Lung (tissue), 12 donors: Measurements from ENCODE around the gene MR1. TPM values are rescaled to one million over a fixed set of nuclear protein-coding genes. Genes with fewer than 3 reads are reported as not detected.
A peak's percentile ranks its signal among the peaks of the same experiment; 100 is the strongest.

ENCODE experiments used
- ATAC-seq: fragments of 200-7000 bp; cut with Tn5 transposase; one replicate; pipeline ENCODE4 v1.9.1; 2020; ENCODE audit warnings: moderate number of reproducible peaks; ENCODE audit not compliant: insufficient read depth, low FRiP score
- DNase-seq, 3 donors: peaks; one replicate each; pipeline ENCODE4 v3.0.0-alpha.2; 2013 to 2017
- H3K27ac ChIP-seq, 2 donors: one replicate each; pipeline ENCODE4 v1.5.1; 2013; ENCODE audit warnings: mild to moderate bottlenecking in 2 of 2, moderate library complexity in 2 of 2, control low read depth in 1 of 2, inconsistent platforms in 1 of 2, low read depth in 1 of 2, low read length in 1 of 2
- H3K27me3 ChIP-seq, 3 donors: one replicate each; pipeline ENCODE4 v1.5.1; 2013; ENCODE audit warnings: low read length in 2 of 3; ENCODE audit not compliant: control insufficient read depth in 3 of 3, insufficient read depth in 3 of 3
- H3K36me3 ChIP-seq, 4 donors: one replicate each; pipeline ENCODE4 v1.5.1; 2013; ENCODE audit warnings: low read length in 4 of 4, mild to moderate bottlenecking in 1 of 4, moderate library complexity in 1 of 4; ENCODE audit not compliant: control insufficient read depth in 4 of 4, insufficient read depth in 4 of 4
- H3K4me1 ChIP-seq, 5 donors: one replicate each; pipeline ENCODE4 v1.5.1; 2013; ENCODE audit warnings: low read length in 5 of 5, mild to moderate bottlenecking in 2 of 5, moderate library complexity in 1 of 5; ENCODE audit not compliant: control insufficient read depth in 5 of 5, insufficient read depth in 5 of 5
- H3K4me3 ChIP-seq: one replicate; pipeline ENCODE4 v1.5.1; 2013; ENCODE audit warnings: mild to moderate bottlenecking, control low read depth, moderate library complexity
- H3K9ac ChIP-seq, 2 donors: one replicate each; pipeline ENCODE4 v1.5.1; 2013; ENCODE audit warnings: low read length in 2 of 2, control low read depth in 1 of 2; ENCODE audit not compliant: insufficient read depth in 1 of 2
- H3K9me3 ChIP-seq, 4 donors: one replicate each; pipeline ENCODE4 v1.5.1; 2013; ENCODE audit warnings: low read length in 3 of 4, mild to moderate bottlenecking in 1 of 4, moderate library complexity in 1 of 4; ENCODE audit not compliant: control insufficient read depth in 4 of 4, insufficient read depth in 3 of 4
- WGBS, 2 donors: extraction: QIAGEN DNeasy Blood & Tissue Kit; methylation state at CpG; one replicate each; pipeline ENCODE4 v1.1.7; 2013; 5-methylcytosine and 5-hydroxymethylcytosine counted together
- polyA plus RNA-seq, 2 donors: library from polyadenylated mRNA; stranded (reverse); fragments of 200-250 nt; gene quantifications; one replicate each; pipeline ENCODE4 v1.2.1, GENCODE V29; 2013
- total RNA-seq, 2 donors: library from RNA; depleted of rRNA in 1 of 2; stranded (reverse); fragments of >200 nt in 1 of 2; gene quantifications; one replicate each; pipeline ENCODE4 v1.2.1, GENCODE V29; 2014 to 2021
- TF ChIP-seq, protein P1 (sequence below): IDR thresholded peaks from 2 replicates; pipeline ENCODE4 v1.5.1; 2012; ENCODE audit warnings: mild to moderate bottlenecking; ENCODE audit errors: control extremely low read depth, extremely low read depth
- donor health status: control.
- donor health status: control.
- donor health status: Bipolar disorder and iron deficiency.
- donor health status: healthy.
- donor health status: DM: yes; HTN: yes; CAD: no.

The MR1 gene
- total and polyA plus RNA-seq, 4 donors, result 8.1 to 31.0 (median 23.9) TPM

DNA sequence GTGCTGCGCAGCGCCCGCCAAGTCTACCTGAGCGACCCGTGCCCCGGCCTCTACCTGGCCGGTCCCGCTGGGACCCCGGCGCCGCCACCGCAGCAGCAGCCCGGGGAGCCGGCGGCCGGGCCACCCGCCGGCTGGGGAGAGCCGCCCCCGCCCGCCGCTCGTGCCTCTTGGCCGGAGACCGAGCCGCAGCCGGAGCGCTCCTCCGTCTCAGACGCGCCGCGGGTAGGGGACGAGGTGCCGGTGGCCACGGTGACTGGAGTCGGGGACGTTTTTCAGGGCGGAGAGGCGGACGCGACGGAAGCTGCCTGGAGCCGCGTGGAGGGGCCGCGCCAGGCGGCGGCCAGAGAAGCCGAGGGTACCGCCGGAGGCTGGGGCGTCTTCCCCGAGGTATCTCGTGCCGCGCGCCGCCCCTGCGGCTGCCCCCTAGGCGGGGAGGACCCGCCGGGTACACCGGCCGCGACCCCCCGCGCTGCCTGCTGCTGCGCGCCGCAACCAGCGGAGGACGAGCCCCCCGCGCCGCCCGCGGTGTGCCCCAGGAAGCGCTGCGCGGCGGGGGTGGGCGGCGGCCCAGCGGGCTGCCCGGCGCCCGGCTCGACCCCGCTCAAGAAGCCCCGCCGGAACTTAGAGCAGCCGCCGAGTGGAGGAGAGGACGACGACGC, 55.4 kb downstream of the MR1 start:
- no peaks in the 10 kb centered on the region for H3K27me3 ChIP-seq
- H3K27ac ChIP-seq, result peak overlapping the region; percentile 88 to 94
- no peaks in the 10 kb centered on the region for H3K9me3 ChIP-seq
- H3K36me3 ChIP-seq, result peaks cover 0 to 6% (median 0%) of the 10 kb centered on the region in 4 donors
- peak overlapping the region; percentile 85 for H3K4me3 ChIP-seq
- H3K4me1 ChIP-seq, result peaks cover 0 to 20% (median 7%) of the 10 kb centered on the region in 5 donors
- TF ChIP-seq, protein P1, sequence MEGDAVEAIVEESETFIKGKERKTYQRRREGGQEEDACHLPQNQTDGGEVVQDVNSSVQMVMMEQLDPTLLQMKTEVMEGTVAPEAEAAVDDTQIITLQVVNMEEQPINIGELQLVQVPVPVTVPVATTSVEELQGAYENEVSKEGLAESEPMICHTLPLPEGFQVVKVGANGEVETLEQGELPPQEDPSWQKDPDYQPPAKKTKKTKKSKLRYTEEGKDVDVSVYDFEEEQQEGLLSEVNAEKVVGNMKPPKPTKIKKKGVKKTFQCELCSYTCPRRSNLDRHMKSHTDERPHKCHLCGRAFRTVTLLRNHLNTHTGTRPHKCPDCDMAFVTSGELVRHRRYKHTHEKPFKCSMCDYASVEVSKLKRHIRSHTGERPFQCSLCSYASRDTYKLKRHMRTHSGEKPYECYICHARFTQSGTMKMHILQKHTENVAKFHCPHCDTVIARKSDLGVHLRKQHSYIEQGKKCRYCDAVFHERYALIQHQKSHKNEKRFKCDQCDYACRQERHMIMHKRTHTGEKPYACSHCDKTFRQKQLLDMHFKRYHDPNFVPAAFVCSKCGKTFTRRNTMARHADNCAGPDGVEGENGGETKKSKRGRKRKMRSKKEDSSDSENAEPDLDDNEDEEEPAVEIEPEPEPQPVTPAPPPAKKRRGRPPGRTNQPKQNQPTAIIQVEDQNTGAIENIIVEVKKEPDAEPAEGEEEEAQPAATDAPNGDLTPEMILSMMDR, result no peak
- H3K9ac ChIP-seq, result peak overlapping the region; percentile 46 to 88
- DNase-seq (no peak), ATAC-seq (peak; percentile 12)
- 0 to 1% methylated on average over 62 to 97 of the region's 97 CpGs for WGBS, 2 donors

DNA sequence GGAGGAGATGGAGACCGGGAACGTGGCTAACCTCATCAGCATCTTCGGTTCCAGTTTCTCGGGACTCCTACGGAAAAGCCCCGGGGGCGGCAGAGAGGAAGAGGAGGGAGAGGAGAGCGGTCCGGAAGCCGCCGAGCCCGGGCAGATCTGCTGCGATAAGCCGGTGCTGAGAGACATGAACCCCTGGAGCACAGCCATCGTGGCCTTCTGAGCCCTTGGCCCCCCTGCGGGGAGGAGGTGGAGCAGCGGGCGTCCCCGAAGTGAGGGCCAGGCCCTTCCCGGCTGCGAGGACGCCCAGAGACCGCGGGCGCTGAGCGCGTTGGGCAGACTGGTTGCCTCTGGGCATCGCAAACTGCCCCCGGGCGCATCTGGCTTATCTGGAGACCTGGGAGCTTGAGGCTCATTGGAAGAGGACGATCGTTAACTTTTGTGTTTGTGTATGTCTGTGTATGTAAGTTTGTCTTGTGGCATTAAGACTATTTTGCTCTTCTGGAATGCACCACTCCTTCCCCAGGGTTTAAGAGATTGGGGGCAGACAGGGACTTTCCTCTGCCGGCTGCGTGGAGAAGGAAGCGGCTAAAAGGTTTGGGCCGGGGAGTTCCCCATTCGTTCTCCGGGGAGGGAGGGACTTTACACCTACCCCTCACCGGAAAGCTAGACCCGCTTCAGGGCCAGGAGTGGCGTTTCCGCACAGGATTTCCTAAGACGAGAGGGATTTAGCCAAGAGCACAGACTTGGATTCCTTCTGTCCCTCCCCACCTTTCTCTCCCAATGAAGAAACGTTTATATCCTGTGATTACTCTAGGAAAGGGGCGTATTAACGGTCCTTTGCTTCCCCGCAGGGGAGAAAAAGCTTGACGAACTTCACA, 56.1 kb downstream of the MR1 start:
- peak overlapping the region; percentile 21 to 79 for H3K9ac ChIP-seq
- H3K9me3 ChIP-seq, result no peaks in the 10 kb centered on the region
- H3K36me3 ChIP-seq, result peaks cover 0 to 6% (median 0%) of the 10 kb centered on the region in 4 donors
- no peaks in the 10 kb centered on the region for H3K27me3 ChIP-seq
- ATAC-seq (peak; percentile 44), DNase-seq (peak; percentile 71 to 77 (median 74))
- TF ChIP-seq, protein P1, result no peak
- peak overlapping the region; percentile 85 for H3K4me3 ChIP-seq
- WGBS, 2 donors, result 0% methylated on average over 48 of the region's 48 CpGs
- H3K4me1 ChIP-seq, result peaks cover 3 to 21% (median 7%) of the 10 kb centered on the region in 5 donors
- peak overlapping the region; percentile 88 to 94 for H3K27ac ChIP-seq

DNA sequence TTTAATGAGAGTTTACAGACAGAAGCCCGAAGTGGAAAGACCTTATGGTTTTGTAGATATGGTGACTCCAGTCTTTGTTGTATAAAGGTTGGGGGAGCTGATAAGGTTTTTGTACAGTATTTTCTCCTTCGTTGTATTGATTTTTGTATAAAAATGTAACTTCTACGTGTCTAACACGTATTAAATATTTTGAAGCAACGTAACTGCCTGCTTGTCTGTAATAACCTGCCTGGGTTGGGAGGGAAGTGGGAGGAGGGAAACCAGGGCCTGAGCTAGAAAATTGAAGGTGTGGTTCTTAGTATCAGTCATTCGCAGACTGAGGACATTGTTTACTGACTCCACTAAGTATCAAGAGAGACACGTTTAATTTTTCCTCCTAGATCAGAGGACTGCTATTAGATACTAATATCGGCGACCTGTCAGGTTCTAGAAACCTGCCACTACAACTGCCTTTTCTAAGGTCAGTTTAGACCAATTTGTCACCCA, 56.9 kb downstream of the MR1 start:
- Histone ChIP-seq H3K9me3 (no peaks in the 10 kb centered on the region), H3K4me3 (peak overlapping the region; percentile 24), H3K4me1 (peaks cover 7 to 29% (median 8%) of the 10 kb centered on the region in 5 donors), H3K9ac (peak overlapping the region in 1 of 2 donors; percentile 79), H3K27me3 (no peaks in the 10 kb centered on the region), H3K27ac (peak overlapping the region; percentile 49 to 88), H3K36me3 (peaks cover 0 to 6% (median 0%) of the 10 kb centered on the region in 4 donors)
- 17 to 27% methylated on average over 9 of the region's 9 CpGs for WGBS, 2 donors
- TF ChIP-seq, protein P1, result no peak
- no peak for DNase-seq
- ATAC-seq, result no peak
